ENCODE results near the gene BSPRY.
"Not testable (repeated sequence)": the region's sequence is repeated elsewhere in the genome, so short reads cannot be mapped to it uniquely, and the experiment has no call there.

BSPRY gene

GRCh38 chr9:113398796-113399195, 49.5 kb downstream of the BSPRY start:
- WGBS = 85% methylated on average over 5 of the region's 5 CpGs
- H3K27me3 ChIP-seq (ENCODE audit: insufficient read depth, low read length) = no peaks in the 10 kb centered on the region
- H3K9ac ChIP-seq (ENCODE audit: low read depth, low read length) = no peak overlapping the region
- H3K27ac ChIP-seq (ENCODE audit: low read depth, low read length) = no peak overlapping the region
- no peaks in the 10 kb centered on the region for H3K36me3 ChIP-seq (ENCODE audit: insufficient read depth, low read length)
- H3K4me3 ChIP-seq (ENCODE audit: low read length) = no peak overlapping the region
- H3K9me3 ChIP-seq (ENCODE audit: insufficient read depth, low read depth, low read length) = no peaks in the 10 kb centered on the region
- peaks cover 5% of the 10 kb centered on the region for H3K4me1 ChIP-seq (ENCODE audit: insufficient read depth, low read length)

- H3K9me3 ChIP-seq (ENCODE audit: insufficient read depth, low read depth, low read length) = no peaks in the 10 kb centered on the region
- no peak overlapping the region for H3K27ac ChIP-seq (ENCODE audit: low read depth, low read length)
- H3K36me3 ChIP-seq (ENCODE audit: insufficient read depth, low read length) = no peaks in the 10 kb centered on the region
- peaks cover 5% of the 10 kb centered on the region for H3K4me1 ChIP-seq (ENCODE audit: insufficient read depth, low read length)
- 83% methylated on average over 3 of the region's 3 CpGs for WGBS
- H3K4me3 ChIP-seq (ENCODE audit: low read length) = no peak overlapping the region
- no peak overlapping the region for H3K9ac ChIP-seq (ENCODE audit: low read depth, low read length)
- no peaks in the 10 kb centered on the region for H3K27me3 ChIP-seq (ENCODE audit: insufficient read depth, low read length)
Measured at GRCh38 chr9:113399646-113400200, 50.4 kb downstream of the BSPRY start.

GRCh38 chr9:113401027-113401792, 51.9 kb downstream of the BSPRY start, which contains the start of gene ALAD:
Gene ALAD (minus strand): TSS chr9:113401284. CDS start chr9:113393559, 7,725 bp downstream.
- H3K9me3 ChIP-seq (ENCODE audit: insufficient read depth, low read depth, low read length) = no peaks in the 10 kb centered on the region
- peak within 1 kb of the TSS; percentile 50 for H3K9ac ChIP-seq (ENCODE audit: low read depth, low read length)
- no peaks in the 10 kb centered on the region for H3K36me3 ChIP-seq (ENCODE audit: insufficient read depth, low read length)
- WGBS = 3% methylated on average over 50 of the region's 50 CpGs
- no peaks in the 10 kb centered on the region for H3K27me3 ChIP-seq (ENCODE audit: insufficient read depth, low read length)
- H3K4me3 ChIP-seq (ENCODE audit: low read length) = peak within 1 kb of the TSS; percentile 93
- peak within 1 kb of the TSS; percentile 34; the same call in 1 of the 2 replicates for H3K27ac ChIP-seq (ENCODE audit: low read depth, low read length)
- H3K4me1 ChIP-seq (ENCODE audit: insufficient read depth, low read length) = peaks cover 5% of the 10 kb centered on the region

GRCh38 chr9:113403646-113404045, 54.3 kb downstream of the BSPRY start:
- no peaks in the 10 kb centered on the region for H3K27me3 ChIP-seq (ENCODE audit: insufficient read depth, low read length)
- H3K9ac ChIP-seq (ENCODE audit: low read depth, low read length) = no peak overlapping the region
- 93% methylated on average over 1 of the region's 2 CpGs for WGBS
- peaks cover 5% of the 10 kb centered on the region for H3K4me1 ChIP-seq (ENCODE audit: insufficient read depth, low read length)
- peaks cover 17% of the 10 kb centered on the region for H3K36me3 ChIP-seq (ENCODE audit: insufficient read depth, low read length)
- no peaks in the 10 kb centered on the region for H3K9me3 ChIP-seq (ENCODE audit: insufficient read depth, low read depth, low read length)
- no peak overlapping the region for H3K27ac ChIP-seq (ENCODE audit: low read depth, low read length)
- no peak overlapping the region for H3K4me3 ChIP-seq (ENCODE audit: low read length)

- H3K27me3 ChIP-seq (ENCODE audit: insufficient read depth, low read length); H3K4me1 ChIP-seq (ENCODE audit: insufficient read depth, low read length); H3K27ac ChIP-seq (ENCODE audit: low read depth, low read length); H3K9me3 ChIP-seq (ENCODE audit: insufficient read depth, low read depth, low read length); H3K9ac ChIP-seq (ENCODE audit: low read depth, low read length); H3K4me3 ChIP-seq (ENCODE audit: low read length): not testable (repeated sequence)
- WGBS = 95% methylated on average over 9 of the region's 9 CpGs
- H3K36me3 ChIP-seq (ENCODE audit: insufficient read depth, low read length) = peaks cover 26% of the 10 kb centered on the region
Measured at GRCh38 chr9:113406353-113406752, 57.0 kb downstream of the BSPRY start.

- not testable (repeated sequence) for H3K9ac ChIP-seq (ENCODE audit: low read depth, low read length); H3K27me3 ChIP-seq (ENCODE audit: insufficient read depth, low read length); H3K4me3 ChIP-seq (ENCODE audit: low read length); H3K4me1 ChIP-seq (ENCODE audit: insufficient read depth, low read length); H3K27ac ChIP-seq (ENCODE audit: low read depth, low read length); H3K9me3 ChIP-seq (ENCODE audit: insufficient read depth, low read depth, low read length)
- WGBS = 74% methylated on average over 7 of the region's 7 CpGs
- H3K36me3 ChIP-seq (ENCODE audit: insufficient read depth, low read length) = peaks cover 26% of the 10 kb centered on the region
Measured at GRCh38 chr9:113406873-113407511, 57.7 kb downstream of the BSPRY start.

- peak overlapping the region; percentile 98 for H3K9ac ChIP-seq (ENCODE audit: low read depth, low read length)
- H3K9me3 ChIP-seq (ENCODE audit: insufficient read depth, low read depth, low read length) = no peaks in the 10 kb centered on the region
- 51% methylated on average over 10 of the region's 10 CpGs for WGBS
- H3K27ac ChIP-seq (ENCODE audit: low read depth, low read length) = peak overlapping the region; percentile 98
- H3K4me3 ChIP-seq (ENCODE audit: low read length) = peak overlapping the region; percentile 99
- H3K36me3 ChIP-seq (ENCODE audit: insufficient read depth, low read length) = peaks cover 26% of the 10 kb centered on the region
- H3K27me3 ChIP-seq (ENCODE audit: insufficient read depth, low read length) = no peaks in the 10 kb centered on the region
- H3K4me1 ChIP-seq (ENCODE audit: insufficient read depth, low read length) = 0 out of 2 replicates have a peak, but pooled peaks cover 8% of the 10 kb centered on the region
Measured at GRCh38 chr9:113409481-113409880, 60.1 kb downstream of the BSPRY start.

- Histone ChIP-seq H3K36me3 (ENCODE audit: insufficient read depth, low read length) (peaks cover 26% of the 10 kb centered on the region), H3K27me3 (ENCODE audit: insufficient read depth, low read length) (no peaks in the 10 kb centered on the region), H3K27ac (ENCODE audit: low read depth, low read length) (peak overlapping the region; percentile 98), H3K9ac (ENCODE audit: low read depth, low read length) (peak overlapping the region; percentile 98), H3K9me3 (ENCODE audit: insufficient read depth, low read depth, low read length) (no peaks in the 10 kb centered on the region), H3K4me3 (ENCODE audit: low read length) (peak overlapping the region; percentile 99), H3K4me1 (ENCODE audit: insufficient read depth, low read length) (0 out of 2 replicates have a peak, but pooled peaks cover 8% of the 10 kb centered on the region)
- under 1% methylated on average over 20 of the region's 20 CpGs for WGBS
Measured at GRCh38 chr9:113409883-113410206, 60.5 kb downstream of the BSPRY start.

- Histone ChIP-seq H3K9me3 (ENCODE audit: insufficient read depth, low read depth, low read length) (no peaks in the 10 kb centered on the region), H3K27me3 (ENCODE audit: insufficient read depth, low read length) (no peaks in the 10 kb centered on the region), H3K4me1 (ENCODE audit: insufficient read depth, low read length) (0 out of 2 replicates have a peak, but pooled peaks cover 8% of the 10 kb centered on the region), H3K27ac (ENCODE audit: low read depth, low read length) (peak within 1 kb of the TSS; percentile 98), H3K9ac (ENCODE audit: low read depth, low read length) (peak within 1 kb of the TSS; percentile 98), H3K4me3 (ENCODE audit: low read length) (peak within 1 kb of the TSS; percentile 99), H3K36me3 (ENCODE audit: insufficient read depth, low read length) (peaks cover 26% of the 10 kb centered on the region)
- under 1% methylated on average over 61 of the region's 61 CpGs for WGBS
Measured at GRCh38 chr9:113410207-113410864, 61.0 kb downstream of the BSPRY start, which contains the start of the genes C9orf43 and POLE3. Gene C9orf43 (plus strand): TSS chr9:113410747. CDS start chr9:113413494, 2,747 bp downstream. Gene POLE3 (minus strand): TSS chr9:113410675. CDS start chr9:113410293, 382 bp downstream.

- no peak overlapping the region for H3K9ac ChIP-seq (ENCODE audit: low read depth, low read length)
- no peaks in the 10 kb centered on the region for H3K36me3 ChIP-seq (ENCODE audit: insufficient read depth, low read length)
- no peak overlapping the region for H3K27ac ChIP-seq (ENCODE audit: low read depth, low read length)
- no peaks in the 10 kb centered on the region for H3K9me3 ChIP-seq (ENCODE audit: insufficient read depth, low read depth, low read length)
- H3K27me3 ChIP-seq (ENCODE audit: insufficient read depth, low read length) = no peaks in the 10 kb centered on the region
- 75% methylated on average over 3 of the region's 3 CpGs for WGBS
- 0 out of 2 replicates have a peak, but pooled peaks cover 5% of the 10 kb centered on the region for H3K4me1 ChIP-seq (ENCODE audit: insufficient read depth, low read length)
- H3K4me3 ChIP-seq (ENCODE audit: low read length) = no peak overlapping the region
Measured at GRCh38 chr9:113416149-113416721, 66.9 kb downstream of the BSPRY start.

All from HUES64 (cell line).